Fibroblast of lung (primary cell): Measurements from ENCODE around the gene UBAP2. TPM values are rescaled to one million over a fixed set of nuclear protein-coding genes. Genes with fewer than 3 reads are reported as not detected.

Experiments
- DNase-seq, 2 donors: peaks; one replicate each; pipeline versions ENCODE4 v3.0.0 to v3.0.0-alpha.2; 2010; ENCODE audit warnings: low read depth in 2 of 2
- H2AFZ ChIP-seq: 2 replicates; pipeline ENCODE4 v1.5.1; 2012; ENCODE audit warnings: low read length, control low read depth, inconsistent platforms
- H3K27ac ChIP-seq: 2 replicates; pipeline ENCODE4 v1.5.1; 2011; ENCODE audit warnings: low read length, control low read depth; ENCODE audit not compliant: insufficient read depth
- H3K27me3 ChIP-seq: 2 replicates; pipeline ENCODE4 v1.5.1; 2011; ENCODE audit warnings: mild to moderate bottlenecking, low read length; ENCODE audit not compliant: control insufficient read depth, insufficient read depth
- H3K36me3 ChIP-seq: 2 replicates; pipeline ENCODE4 v1.5.1; 2011; ENCODE audit warnings: low read length; ENCODE audit not compliant: control insufficient read depth, insufficient read depth
- H3K4me1 ChIP-seq: 2 replicates; pipeline ENCODE4 v1.5.1; 2011; ENCODE audit warnings: low read length; ENCODE audit not compliant: control insufficient read depth, insufficient read depth; ENCODE audit errors: extremely low read depth
- H3K4me2 ChIP-seq: 2 replicates; pipeline ENCODE4 v1.5.1; 2011; ENCODE audit warnings: low read length, control low read depth; ENCODE audit not compliant: insufficient read depth; ENCODE audit errors: extremely low read depth
- H3K4me3 ChIP-seq, 4 experiments: fragments of 200-600 bp in 1 of 4; sonication (generic) in 1 of 4; replicated peaks in 1 of 4; 2 replicates each; pipeline ENCODE4 v1.5.1; 2011 to 2016; ENCODE audit warnings: low read length in 4 of 4, low read depth in 3 of 4, mild to moderate bottlenecking in 3 of 4, control low read depth in 2 of 4, inconsistent platforms in 1 of 4, mixed read lengths in 1 of 4; ENCODE audit not compliant: insufficient read depth in 1 of 4; ENCODE audit errors: control extremely low read depth in 1 of 4
- H3K79me2 ChIP-seq: 2 replicates; pipeline ENCODE4 v1.5.1; 2012; ENCODE audit warnings: mild to moderate bottlenecking, low read length, inconsistent platforms; ENCODE audit not compliant: control insufficient read depth, insufficient read depth
- H3K9ac ChIP-seq: 2 replicates; pipeline ENCODE4 v1.5.1; 2011; ENCODE audit warnings: mild to moderate bottlenecking, low read length, control low read depth; ENCODE audit not compliant: insufficient read depth
- H3K9me3 ChIP-seq: 2 replicates; pipeline ENCODE4 v1.5.1; 2012; ENCODE audit warnings: low read depth, low read length; ENCODE audit not compliant: control insufficient read depth, insufficient read depth
- H4K20me1 ChIP-seq: 2 replicates; pipeline ENCODE4 v1.5.1; 2011; ENCODE audit warnings: low read length; ENCODE audit not compliant: control insufficient read depth, insufficient read depth; ENCODE audit errors: extremely low read depth
- EZH2 ChIP-seq: IDR thresholded peaks from 2 replicates; pipeline ENCODE4 v1.5.1; 2012; ENCODE audit warnings: low read length, control low read depth, mild to moderate bottlenecking; ENCODE audit errors: missing control alignments
- polyA plus RNA-seq, 2 donors: library from polyadenylated mRNA; depleted of rRNA in 1 of 2; stranded (reverse) in 1 of 2; unstranded in 1 of 2; fragments of >200 nt; gene quantifications; 2 replicates each; pipeline ENCODE4 v1.2.1, GENCODE V29; 2011 to 2012; ENCODE audit warnings: missing spikeins in 1 of 2
- total RNA-seq: library from RNA; depleted of rRNA; stranded (reverse); fragments of >200 nt; gene quantifications from 2 replicates; pipeline ENCODE4 v1.2.1, GENCODE V29; 2014
- TF ChIP-seq, protein P1 (sequence below), 2 donors: IDR thresholded peaks in 1 of 2; conservative IDR thresholded peaks in 1 of 2; 1 replicate in 1 of 2; 2 replicates in 1 of 2; pipeline ENCODE4 v1.5.1; 2011 to 2012; ENCODE audit warnings: low read length in 2 of 2, control low read depth in 1 of 2, inconsistent platforms in 1 of 2, low read depth in 1 of 2, mild to moderate bottlenecking in 1 of 2

UBAP2 gene
- total and polyA plus RNA-seq, 2 donors (not counting 1 experiment from before 2014, with no cell fraction given): 10.2 to 20.6 TPM

- TF ChIP-seq, protein P1, sequence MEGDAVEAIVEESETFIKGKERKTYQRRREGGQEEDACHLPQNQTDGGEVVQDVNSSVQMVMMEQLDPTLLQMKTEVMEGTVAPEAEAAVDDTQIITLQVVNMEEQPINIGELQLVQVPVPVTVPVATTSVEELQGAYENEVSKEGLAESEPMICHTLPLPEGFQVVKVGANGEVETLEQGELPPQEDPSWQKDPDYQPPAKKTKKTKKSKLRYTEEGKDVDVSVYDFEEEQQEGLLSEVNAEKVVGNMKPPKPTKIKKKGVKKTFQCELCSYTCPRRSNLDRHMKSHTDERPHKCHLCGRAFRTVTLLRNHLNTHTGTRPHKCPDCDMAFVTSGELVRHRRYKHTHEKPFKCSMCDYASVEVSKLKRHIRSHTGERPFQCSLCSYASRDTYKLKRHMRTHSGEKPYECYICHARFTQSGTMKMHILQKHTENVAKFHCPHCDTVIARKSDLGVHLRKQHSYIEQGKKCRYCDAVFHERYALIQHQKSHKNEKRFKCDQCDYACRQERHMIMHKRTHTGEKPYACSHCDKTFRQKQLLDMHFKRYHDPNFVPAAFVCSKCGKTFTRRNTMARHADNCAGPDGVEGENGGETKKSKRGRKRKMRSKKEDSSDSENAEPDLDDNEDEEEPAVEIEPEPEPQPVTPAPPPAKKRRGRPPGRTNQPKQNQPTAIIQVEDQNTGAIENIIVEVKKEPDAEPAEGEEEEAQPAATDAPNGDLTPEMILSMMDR (conservative IDR thresholded peaks at IDR 0.05 in 1 of 2, IDR thresholded peaks at IDR 0.05 in 1 of 2; ENCODE audit: low read depth in 1 of 2, low read length in 2 of 2): no peak
- no peak for TF ChIP-seq EZH2
- Histone ChIP-seq H3K4me1 (no peaks in the 10 kb centered on the region), H3K27me3 (no peaks in the 10 kb centered on the region), H3K9me3 (no peaks in the 10 kb centered on the region), H3K4me2 (no peak overlapping the region), H3K79me2 (peaks cover 6% of the 10 kb centered on the region), H3K9ac (no peak overlapping the region), H3K36me3 (peaks cover 4% of the 10 kb centered on the region), H2AFZ (no peak overlapping the region), H3K27ac (no peak overlapping the region), H4K20me1 (no peaks in the 10 kb centered on the region), H3K4me3 (no peak overlapping the region)
- no peak for DNase-seq
These were observed 133.6 kb downstream of the UBAP2 start for GRCh38 chr9:33914887-33915628.

GRCh38 chr9:33913541-33913940, 135.1 kb downstream of the UBAP2 start:
- no peak overlapping the region for H3K9ac ChIP-seq
- H3K27ac ChIP-seq: no peak overlapping the region
- DNase-seq: no peak
- no peaks in the 10 kb centered on the region for H3K4me1 ChIP-seq
- H3K36me3 ChIP-seq: peaks cover 4% of the 10 kb centered on the region
- peaks cover 13% of the 10 kb centered on the region for H3K79me2 ChIP-seq
- no peaks in the 10 kb centered on the region for H3K27me3 ChIP-seq
- H4K20me1 ChIP-seq: no peaks in the 10 kb centered on the region
- no peaks in the 10 kb centered on the region for H3K9me3 ChIP-seq
- no peak overlapping the region for H3K4me3 ChIP-seq
- no peak overlapping the region for H3K4me2 ChIP-seq
- H2AFZ ChIP-seq: no peak overlapping the region
- TF ChIP-seq EZH2: no peak
- TF ChIP-seq, protein P1 (conservative IDR thresholded peaks at IDR 0.05 in 1 of 2, IDR thresholded peaks at IDR 0.05 in 1 of 2; ENCODE audit: low read depth in 1 of 2, low read length in 2 of 2): no peak

DNA sequence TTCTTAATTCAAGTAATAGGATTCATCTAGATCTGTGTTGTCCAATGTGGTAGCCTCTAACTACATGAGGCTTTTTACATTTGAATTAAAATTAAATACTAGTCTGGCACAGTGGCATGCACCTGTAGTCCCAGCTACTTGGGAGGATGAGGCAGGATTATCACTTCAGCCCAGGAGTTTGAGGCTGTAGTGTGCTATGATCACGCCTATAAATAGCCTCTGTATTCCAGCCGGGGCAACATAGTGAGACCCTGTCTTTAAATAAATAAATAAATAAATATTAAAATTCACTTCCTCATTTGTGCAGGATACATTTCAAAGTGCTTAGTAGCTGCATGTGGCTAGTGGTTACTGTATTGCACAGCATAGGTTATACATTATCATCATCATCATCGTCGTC, 139.9 kb downstream of the UBAP2 start:
- no peak overlapping the region for H3K9ac ChIP-seq
- no peaks in the 10 kb centered on the region for H4K20me1 ChIP-seq
- peaks cover 39% of the 10 kb centered on the region for H3K79me2 ChIP-seq
- H3K9me3 ChIP-seq: no peaks in the 10 kb centered on the region
- H2AFZ ChIP-seq: no peak overlapping the region
- H3K27ac ChIP-seq: no peak overlapping the region
- H3K4me1 ChIP-seq: no peaks in the 10 kb centered on the region
- H3K36me3 ChIP-seq: no peaks in the 10 kb centered on the region
- no peak overlapping the region for H3K4me3 ChIP-seq
- no peaks in the 10 kb centered on the region for H3K27me3 ChIP-seq
- DNase-seq: no peak
- no peak overlapping the region for H3K4me2 ChIP-seq
- no peak for TF ChIP-seq EZH2
- TF ChIP-seq, protein P1 (conservative IDR thresholded peaks at IDR 0.05 in 1 of 2, IDR thresholded peaks at IDR 0.05 in 1 of 2; ENCODE audit: low read depth in 1 of 2, low read length in 2 of 2): no peak
